IMR-90 (cell line): ENCODE results near the gene RFXANK. TPM values are rescaled to one million over a fixed set of nuclear protein-coding genes. Genes with fewer than 3 reads are reported as not detected.

Experiments used
- ATAC-seq: fragments of 200-7000 bp; cut with Tn5 transposase; 2 replicates; pipeline ENCODE4 v1.9.1; 2020; ENCODE audit warnings: low read depth, mild to moderate bottlenecking, moderate library complexity
- BruUV-seq: library from RNA; stranded (reverse); fragments of 400-500 nt; replicated peaks from 2 replicates; lab custom pipeline; 2021; lab: Mats Ljungman, UMichigan
- CTCF ChIA-PET: fragments of 300-600 bp; formaldehyde crosslinking; extraction: SDS; loops from one replicate; lab custom pipeline; 2021; ENCODE audit warnings: antibody characterized with exemption; lab: Yijun Ruan, JAX
- POLR2A ChIA-PET: fragments of 300-600 bp; sonication (Branson Sonifier 250); formaldehyde crosslinking; loops from one replicate; lab custom pipeline; 2022; ENCODE audit warnings: antibody characterized with exemption; ENCODE audit not compliant: unreplicated experiment; lab: Charles Lee
- DNase-seq: peaks from one replicate; pipeline ENCODE4 v3.0.0; 2013
- H2AFZ ChIP-seq: replicated peaks from 2 replicates; pipeline ENCODE3; 2013; ENCODE audit warnings: low read length, mild to moderate bottlenecking; ENCODE audit not compliant: poor library complexity
- H2AK5ac ChIP-seq: 2 replicates; pipeline ENCODE4 v1.6.1; 2013; ENCODE audit warnings: low read depth, low read length, inconsistent platforms
- H2AK9ac ChIP-seq: replicated peaks from 2 replicates; pipeline ENCODE3; 2013; ENCODE audit warnings: mild to moderate bottlenecking, low read depth, low read length, moderate library complexity; ENCODE audit not compliant: poor library complexity
- H2BK120ac ChIP-seq: 2 replicates; pipeline ENCODE4 v1.6.1; 2013; ENCODE audit warnings: low read depth, low read length, inconsistent platforms
- H2BK15ac ChIP-seq: 3 replicates; pipeline ENCODE4 v1.6.1; 2013; ENCODE audit warnings: low read depth, low read length, inconsistent platforms
- H2BK20ac ChIP-seq: 2 replicates; pipeline ENCODE4 v1.6.1; 2013; ENCODE audit warnings: low read depth, mild to moderate bottlenecking, inconsistent platforms, low read length, moderate library complexity
- H2BK5ac ChIP-seq: 2 replicates; pipeline ENCODE4 v1.6.1; 2013; ENCODE audit warnings: mild to moderate bottlenecking, low read depth, low read length, inconsistent platforms; ENCODE audit not compliant: poor library complexity, severe bottlenecking
- H3K14ac ChIP-seq: replicated peaks from 2 replicates; pipeline ENCODE4 v1.6.1; 2013; ENCODE audit warnings: low read depth, low read length, inconsistent platforms
- H3K18ac ChIP-seq: 2 replicates; pipeline ENCODE4 v1.6.1; 2013; ENCODE audit warnings: low read depth, low read length, control low read depth
- H3K23ac ChIP-seq: 2 replicates; pipeline ENCODE4 v1.6.1; 2013; ENCODE audit warnings: low read depth, low read length, inconsistent platforms
- H3K27ac ChIP-seq: 2 replicates; pipeline ENCODE4 v1.5.1; 2013; ENCODE audit warnings: mild to moderate bottlenecking, control low read depth, low read length; ENCODE audit not compliant: insufficient read depth
- H3K27me3 ChIP-seq: 2 replicates; pipeline ENCODE4 v1.6.1; 2013; ENCODE audit warnings: low read length; ENCODE audit not compliant: control insufficient read depth, insufficient read depth
- H3K36me3 ChIP-seq: 2 replicates; pipeline ENCODE4 v1.6.1; 2013; ENCODE audit warnings: low read length, mixed read lengths; ENCODE audit not compliant: control insufficient read depth, insufficient read depth
- H3K4ac ChIP-seq: 2 replicates; pipeline ENCODE4 v1.6.1; 2013; ENCODE audit warnings: low read depth, low read length, inconsistent platforms
- H3K4me1 ChIP-seq: 2 replicates; pipeline ENCODE4 v1.6.1; 2013; ENCODE audit warnings: low read length, mixed read lengths; ENCODE audit not compliant: control insufficient read depth, insufficient read depth
- H3K4me2 ChIP-seq: 2 replicates; pipeline ENCODE4 v1.6.1; 2013; ENCODE audit warnings: low read depth, mild to moderate bottlenecking, control low read depth, low read length, moderate library complexity
- H3K4me3 ChIP-seq: 2 replicates; pipeline ENCODE4 v1.5.1; 2013; ENCODE audit warnings: low read depth, mild to moderate bottlenecking, control low read depth, low read length, moderate library complexity; ENCODE audit not compliant: insufficient read depth
- H3K56ac ChIP-seq: 2 replicates; pipeline ENCODE4 v1.6.1; 2013; ENCODE audit warnings: low read length, inconsistent platforms; ENCODE audit not compliant: insufficient read depth; ENCODE audit errors: extremely low read depth
- H3K79me1 ChIP-seq, 2 experiments: 2 replicates each; pipeline ENCODE4 v1.6.1; 2013; ENCODE audit warnings: low read length in 2 of 2, inconsistent platforms in 1 of 2, low read depth in 1 of 2
- H3K9ac ChIP-seq: 2 replicates; pipeline ENCODE4 v1.6.1; 2013; ENCODE audit warnings: low read depth, low read length, control low read depth
- H3K9me1 ChIP-seq: 2 replicates; pipeline ENCODE4 v1.6.1; 2013; ENCODE audit warnings: low read length, inconsistent platforms; ENCODE audit not compliant: insufficient read depth
- H3K9me3 ChIP-seq: 2 replicates; pipeline ENCODE4 v1.6.1; 2013; ENCODE audit warnings: low read length; ENCODE audit not compliant: control insufficient read depth, insufficient read depth
- H4K20me1 ChIP-seq: 2 replicates; pipeline ENCODE4 v1.6.1; 2013; ENCODE audit warnings: low read length, inconsistent platforms; ENCODE audit not compliant: insufficient read depth
- H4K5ac ChIP-seq: 2 replicates; pipeline ENCODE4 v1.6.1; 2013; ENCODE audit warnings: mild to moderate bottlenecking, low read depth, low read length, control low read depth
- H4K8ac ChIP-seq, 2 experiments: 2 replicates each; pipeline ENCODE4 v1.6.1; 2013; ENCODE audit warnings: low read depth in 2 of 2, low read length in 2 of 2, control low read depth in 1 of 2, inconsistent platforms in 1 of 2
- H4K91ac ChIP-seq: 2 replicates; pipeline ENCODE4 v1.6.1; 2013; ENCODE audit warnings: low read depth, low read length, inconsistent platforms; ENCODE audit not compliant: insufficient read depth
- MXI1 ChIP-seq: IDR thresholded peaks from 2 replicates; pipeline ENCODE4 v1.6.1; 2012; ENCODE audit warnings: low read depth, mild to moderate bottlenecking, low read length, moderate library complexity, borderline replicate concordance
- WGBS, 2 experiments: methylation state at CpG; one replicate each; pipeline versions ENCODE4 v1.1.5 to v1.1.7; 2013; ENCODE audit warnings: missing lambda C conversion rate in 2 of 2; ENCODE audit not compliant: insufficient read length in 1 of 2; ENCODE audit errors: extremely low coverage in 2 of 2; 5-methylcytosine and 5-hydroxymethylcytosine counted together
- dilution Hi-C: fragments of 300-500 bp; cut with HindIII; formaldehyde crosslinking; loops from one replicate; pipeline ENCODE4 v1.14.3; 2018; ENCODE audit warnings: low sequenced_read_pairs; ENCODE audit not compliant: unreplicated experiment
- in situ Hi-C: fragments of 300-500 bp; cut with MboI; formaldehyde crosslinking; loops from 3 replicates; pipeline ENCODE4 v1.14.3; 2019; ENCODE audit warnings: low sequenced_read_pairs, inconsistent platforms, mixed read lengths
- intact Hi-C: fragments of 100-400 bp; cut with micrococcal nuclease; formaldehyde crosslinking; loops from 2 replicates; pipeline ENCODE4 v1.10.0; 2022
- polyA plus RNA-seq, 3 experiments: library from polyadenylated mRNA; depleted of rRNA; stranded (reverse); fragments of >200 nt; gene quantifications; 2 replicates each; pipeline ENCODE4 v1.2.3, GENCODE V29; 2012; ENCODE audit warnings: low replicate concordance in 1 of 3
- total RNA-seq: library from RNA; depleted of rRNA; stranded (reverse); fragments of >200 nt; gene quantifications from 2 replicates; pipeline ENCODE4 v1.2.3, GENCODE V29; 2012

Gene RFXANK
- total and polyA plus RNA-seq, 2 of the 4 experiments (the other 2 are of a cell fraction): 68.3 to 97.8 TPM

GRCh38 chr19:19201697-19202630, 9.9 kb downstream of the RFXANK start:
- no peak overlapping the region for H2BK120ac ChIP-seq
- dilution Hi-C loops: no loop called here
- peaks cover 3% of the 10 kb centered on the region; the same call in 1 of the 2 replicates for H3K4me1 ChIP-seq
- H3K4me3 ChIP-seq: no peak overlapping the region; the same call in 1 of the 2 replicates
- peak overlapping the region; percentile 84 for H3K4me2 ChIP-seq
- peak overlapping the region; percentile 69; the same call in 1 of the 2 replicates for H3K9ac ChIP-seq
- no peak overlapping the region for H2BK5ac ChIP-seq
- H3K23ac ChIP-seq: no peak overlapping the region
- no peak overlapping the region for H4K91ac ChIP-seq
- H4K5ac ChIP-seq: no peak overlapping the region
- peak overlapping the region; percentile 69; a peak in 2 of 4 replicates for H4K8ac ChIP-seq
- peaks cover 8% of the 10 kb centered on the region; the same call in 1 of the 2 replicates for H3K27me3 ChIP-seq
- intact Hi-C loops: no loop called here
- in situ Hi-C loops: no loop called here
- DNase-seq (no peak), ATAC-seq (no peak)
- CTCF ChIA-PET: no interaction called here
- H3K9me1 ChIP-seq: 0 out of 2 replicates have a peak, but pooled peaks cover 5% of the 10 kb centered on the region
- POLR2A ChIA-PET: no interaction called here
- no peaks in the 10 kb centered on the region for H3K9me3 ChIP-seq
- BruUV-seq: no TSS peak
- H3K14ac ChIP-seq: no peak overlapping the region
- peaks cover 35% of the 10 kb centered on the region for H3K36me3 ChIP-seq
- H3K79me1 ChIP-seq: peaks cover 5 to 25% of the 10 kb centered on the region in 2 experiments
- H3K56ac ChIP-seq: no peak overlapping the region
- WGBS, 2 experiments: 70% methylated on average over 7 of the region's 19 CpGs; no CpG with 5 or more reads in 1 of the 2 experiments
- no peak overlapping the region for H3K18ac ChIP-seq
- H2AK9ac ChIP-seq: peak overlapping the region; percentile 95
- TF ChIP-seq MXI1: no peak
- no peak overlapping the region for H3K4ac ChIP-seq
- H3K27ac ChIP-seq: no peak overlapping the region
- H2BK15ac ChIP-seq: no peak overlapping the region
- no peak overlapping the region for H2AFZ ChIP-seq
- H2AK5ac ChIP-seq: peak overlapping the region; percentile 26
- no peaks in the 10 kb centered on the region for H4K20me1 ChIP-seq
- no peak overlapping the region for H2BK20ac ChIP-seq
